Measurements from ENCODE around the gene HYAL1.
A peak's percentile ranks its signal among the peaks of the same experiment; 100 is the strongest.

Gene HYAL1

GRCh38 chr3:50333744-50334328 is 30.5 kb upstream of the HYAL1 start:
- no peak for DNase-seq

- DNase-seq: no peak
Observed at GRCh38 chr3:50331364-50331907, 28.1 kb upstream of the HYAL1 start.

GRCh38 chr3:50330330-50330729 is 27.0 kb upstream of the HYAL1 start:
- DNase-seq: no peak

- peak; percentile 98 for DNase-seq
Observed at GRCh38 chr3:50327943-50328691, 24.7 kb upstream of the HYAL1 start, which contains the start of gene TUSC2. TSS of gene TUSC2 (minus strand) at chr3:50328223. CDS start at chr3:50328099, 124 bp downstream.

GRCh38 chr3:50327129-50327528 is 23.8 kb upstream of the HYAL1 start:
- no peak for DNase-seq

- no peak for DNase-seq
Observed at GRCh38 chr3:50326182-50326541, 22.8 kb upstream of the HYAL1 start.

- no peak for DNase-seq
Observed at GRCh38 chr3:50325497-50326181, 22.3 kb upstream of the HYAL1 start.

GRCh38 chr3:50325113-50325480 is 21.7 kb upstream of the HYAL1 start:
- no peak for DNase-seq

- peak; percentile 83 for DNase-seq
Observed at GRCh38 chr3:50324351-50325112, 21.2 kb upstream of the HYAL1 start.

- no peak for DNase-seq
Observed at GRCh38 chr3:50323614-50324199, 20.3 kb upstream of the HYAL1 start.

GRCh38 chr3:50323092-50323600 is 19.8 kb upstream of the HYAL1 start:
- no peak for DNase-seq

GRCh38 chr3:50322386-50323091 is 19.2 kb upstream of the HYAL1 start, which contains the start of gene HYAL2:
TSS of gene HYAL2 (minus strand) at chr3:50322745. CDS start at chr3:50320489, 2,256 bp downstream.
- no peak for DNase-seq

- DNase-seq: no peak
Observed at GRCh38 chr3:50322115-50322385, 18.7 kb upstream of the HYAL1 start.

GRCh38 chr3:50321336-50322114 is 18.2 kb upstream of the HYAL1 start:
- DNase-seq: peak; percentile 94

- peak; percentile 81 for DNase-seq
Observed at GRCh38 chr3:50320853-50321335, 17.5 kb upstream of the HYAL1 start.

GRCh38 chr3:50319894-50320625 is 16.7 kb upstream of the HYAL1 start:
- DNase-seq: no peak

GRCh38 chr3:50319181-50319893 is 16.0 kb upstream of the HYAL1 start:
- no peak for DNase-seq

GRCh38 chr3:50318615-50319014 is 15.2 kb upstream of the HYAL1 start:
- no peak for DNase-seq

GRCh38 chr3:50318163-50318562 is 14.8 kb upstream of the HYAL1 start:
- DNase-seq: no peak

- no peak for DNase-seq
Observed at GRCh38 chr3:50317300-50317699, 13.9 kb upstream of the HYAL1 start.
